Endothelial cell of umbilical vein (primary cell): ENCODE results near the gene AQP7. TPM values are rescaled to one million over a fixed set of nuclear protein-coding genes. Genes with fewer than 3 reads are reported as not detected.

ENCODE experiments used
- BruUV-seq: library from RNA; stranded (reverse); fragments of 400-500 nt; replicated peaks from 2 replicates; lab custom pipeline; 2021; lab: Mats Ljungman, UMichigan
- CTCF ChIA-PET: fragments of 300-600, 350-600 bp; sonication (Branson Sonifier 250); formaldehyde crosslinking; loops from one replicate; lab custom pipeline; 2021; ENCODE audit warnings: antibody characterized with exemption, inconsistent platforms; lab: Charles Lee
- POLR2A ChIA-PET: fragments of 300-600, 350-600 bp; sonication (Branson Sonifier 250); formaldehyde crosslinking; loops from one replicate; lab custom pipeline; 2021; ENCODE audit warnings: antibody characterized with exemption, inconsistent platforms; lab: Charles Lee
- DNase-seq: peaks from one replicate; pipeline ENCODE4 v3.0.0-alpha.2; 2011; ENCODE audit warnings: low read depth, low spot score
- FAIRE-seq: peaks from 2 replicates; lab custom pipeline; 2011; peaks lifted over from hg19 to GRCh38; lab: Jason Lieb, UNC
- H2AFZ ChIP-seq: 2 replicates; pipeline ENCODE4 v1.6.0; 2012; ENCODE audit warnings: low read depth, low read length, control low read depth, inconsistent platforms
- H3K27ac ChIP-seq: 2 replicates; pipeline ENCODE4 v1.5.1; 2011; ENCODE audit warnings: low read depth, mild to moderate bottlenecking, control low read depth, low read length, moderate library complexity; ENCODE audit not compliant: insufficient read depth
- H3K27me3 ChIP-seq, 2 experiments: 2 replicates each; pipeline versions ENCODE4 v1.6.0 to v1.6.1; 2011; ENCODE audit warnings: low read length in 2 of 2, mixed read lengths in 1 of 2; ENCODE audit not compliant: control insufficient read depth in 2 of 2, insufficient read depth in 2 of 2
- H3K36me3 ChIP-seq, 2 experiments: 2 replicates in 1 of 2; 3 replicates in 1 of 2; pipeline ENCODE4 v1.5.1; 2011; ENCODE audit warnings: low read length in 2 of 2, mild to moderate bottlenecking in 1 of 2, moderate library complexity in 1 of 2; ENCODE audit not compliant: control insufficient read depth in 2 of 2, insufficient read depth in 2 of 2; ENCODE audit errors: extremely low read depth in 1 of 2
- H3K4me1 ChIP-seq: 3 replicates; pipeline ENCODE4 v1.5.1; 2011; ENCODE audit warnings: mild to moderate bottlenecking, low read length; ENCODE audit not compliant: control insufficient read depth, insufficient read depth; ENCODE audit errors: extremely low read depth
- H3K4me2 ChIP-seq: 2 replicates; pipeline ENCODE4 v1.6.1; 2011; ENCODE audit warnings: low read length, control low read depth, mixed read lengths; ENCODE audit not compliant: insufficient read depth
- H3K4me3 ChIP-seq, 3 experiments: fragments of 200-600 bp in 1 of 3; sonication (generic), shearing (Covaris generic) in 1 of 3; replicated peaks in 1 of 3; 2 replicates each; pipeline ENCODE4 v1.5.1; 2011 to 2016; ENCODE audit warnings: control low read depth in 3 of 3, low read length in 3 of 3, mild to moderate bottlenecking in 2 of 3, inconsistent platforms in 1 of 3, low read depth in 1 of 3, moderate library complexity in 1 of 3; ENCODE audit not compliant: insufficient read depth in 1 of 3
- H3K79me2 ChIP-seq: 2 replicates; pipeline ENCODE4 v1.6.0; 2012; ENCODE audit warnings: low read length, inconsistent platforms; ENCODE audit not compliant: control insufficient read depth, insufficient read depth
- H3K9ac ChIP-seq: replicated peaks from 2 replicates; pipeline ENCODE3; 2011; ENCODE audit warnings: low read length, control low read depth; ENCODE audit not compliant: insufficient read depth; ENCODE audit errors: extremely low read depth
- H3K9me1 ChIP-seq: replicated peaks from 3 replicates; pipeline ENCODE4 v1.6.0; 2011; ENCODE audit warnings: mild to moderate bottlenecking, low read length; ENCODE audit not compliant: control insufficient read depth, insufficient read depth; ENCODE audit errors: extremely low read depth
- H3K9me3 ChIP-seq: replicated peaks from 2 replicates; pipeline ENCODE4 v1.5.1; 2012; ENCODE audit warnings: low read length, inconsistent platforms; ENCODE audit not compliant: control insufficient read depth, insufficient read depth
- H4K20me1 ChIP-seq: replicated peaks from 2 replicates; pipeline ENCODE3; 2011; ENCODE audit warnings: mild to moderate bottlenecking, low read length; ENCODE audit not compliant: control insufficient read depth, insufficient read depth; ENCODE audit errors: extremely low read depth
- CTCF ChIP-seq, 2 donors: IDR thresholded peaks; 1 replicate in 1 of 2; 2 replicates in 1 of 2; pipeline ENCODE4 v1.5.1; 2011; ENCODE audit warnings: low read length in 2 of 2, mild to moderate bottlenecking in 2 of 2, moderate library complexity in 2 of 2, control low read depth in 1 of 2, inconsistent platforms in 1 of 2, low read depth in 1 of 2; ENCODE audit not compliant: insufficient read depth in 1 of 2; ENCODE audit errors: extremely low read depth in 1 of 2
- EZH2 ChIP-seq: IDR thresholded peaks from 2 replicates; pipeline ENCODE4 v1.6.1; 2012; ENCODE audit warnings: borderline replicate concordance, low read depth, mild to moderate bottlenecking, moderate library complexity, low read length, inconsistent platforms; ENCODE audit not compliant: severe bottlenecking
- FOS ChIP-seq: IDR thresholded peaks from 2 replicates; pipeline ENCODE4 v1.6.1; 2011; ENCODE audit warnings: mild to moderate bottlenecking, low read length, moderate library complexity, borderline replicate concordance; ENCODE audit not compliant: insufficient read depth
- GATA2 ChIP-seq: IDR thresholded peaks from 2 replicates; pipeline ENCODE4 v1.7.0; 2011; ENCODE audit warnings: low read depth, mild to moderate bottlenecking, moderate library complexity, mixed read lengths, low read length; ENCODE audit not compliant: insufficient read length, insufficient read depth
- JUN ChIP-seq: IDR thresholded peaks from 2 replicates; pipeline ENCODE4 v1.6.1; 2011; ENCODE audit warnings: borderline replicate concordance, low read depth; ENCODE audit not compliant: insufficient read length, insufficient read depth
- MAX ChIP-seq: IDR thresholded peaks from 2 replicates; pipeline ENCODE4 v1.6.1; 2011; ENCODE audit not compliant: insufficient read depth, insufficient read length
- MYC ChIP-seq: IDR thresholded peaks from one replicate; pipeline ENCODE4 v1.6.1; 2011; ENCODE audit warnings: mild to moderate bottlenecking, low read depth, low read length
- POLR2A ChIP-seq: IDR thresholded peaks from 2 replicates; pipeline ENCODE4 v1.6.1; 2012; ENCODE audit warnings: low read depth, mild to moderate bottlenecking, control low read depth, low read length
- POLR2AphosphoS5 ChIP-seq: IDR thresholded peaks from 2 replicates; pipeline ENCODE4 v1.6.1; 2012; ENCODE audit warnings: low read depth, mild to moderate bottlenecking, control low read depth, low read length, moderate library complexity; ENCODE audit not compliant: insufficient read depth
- dilution Hi-C: fragments of 300-500 bp; cut with MboI; formaldehyde crosslinking; loops from one replicate; pipeline ENCODE4 v1.15.0; 2019; ENCODE audit warnings: low sequenced_read_pairs; ENCODE audit not compliant: extremely low pct_ligation_motif_present
- intact Hi-C: fragments of 100-400 bp; cut with micrococcal nuclease; formaldehyde crosslinking; loops from one replicate; pipeline ENCODE4 v1.10.0; 2022
- polyA plus RNA-seq, 4 experiments: library from polyadenylated mRNA; depleted of rRNA in 3 of 4; stranded (reverse) in 3 of 4; unstranded in 1 of 4; fragments of >200 nt; gene quantifications; 2 replicates each; pipeline versions ENCODE4 v1.2.1 to v1.2.3, GENCODE V29; 2011 to 2012; ENCODE audit warnings: missing spikeins in 1 of 4
- total RNA-seq: library from RNA; stranded (reverse); gene quantifications from 2 replicates; pipeline ENCODE4 v1.2.3, GENCODE V29; 2021

Gene AQP7
- total and polyA plus RNA-seq, 2 donors (not counting 3 experiments of a cell fraction or from before 2014, with no cell fraction given), result 3.7 TPM; not detected in 1

- intact Hi-C loops, result no loop called here
- Histone ChIP-seq H3K27me3 (no peaks in the 10 kb centered on the region), H3K36me3 (peaks cover 14 to 24% of the 10 kb centered on the region in 2 experiments), H3K79me2 (no peaks in the 10 kb centered on the region), H3K4me2 (no peak overlapping the region), H2AFZ (no peak overlapping the region), H3K9me1 (no peaks in the 10 kb centered on the region), H3K9ac (no peak overlapping the region), H4K20me1 (no peaks in the 10 kb centered on the region), H3K4me1 (no peaks in the 10 kb centered on the region), H3K9me3 (peaks cover 9% of the 10 kb centered on the region), H3K27ac (no peak overlapping the region), H3K4me3 (no peak overlapping the region)
- no peak for DNase-seq
- FAIRE-seq, result no peak
- ChIA-PET CTCF (no interaction called here), POLR2A (no interaction called here)
- BruUV-seq, result no TSS peak
- dilution Hi-C loops, result no loop called here
- TF ChIP-seq MAX (no peak), GATA2 (no peak), FOS (no peak), JUN (no peak), POLR2A (no peak), MYC (no peak), CTCF (IDR thresholded peaks at IDR 0.05; ENCODE audit: extremely low read depth in 1 of 2, insufficient read depth in 1 of 2, low read depth in 1 of 2, low read length in 2 of 2) (no peak), EZH2 (no peak), POLR2AphosphoS5 (no peak)
Observed at GRCh38 chr9:33341182-33341581, 61.2 kb downstream of the AQP7 start.
